Measurements from ENCODE around the gene WNT6.

Gene WNT6

GRCh38 chr2:218858138-218858445 lies 1.5 kb upstream of the WNT6 start:
- ATAC-seq, result no peak

- no peak for ATAC-seq
Observed at GRCh38 chr2:218858671-218859555, 692 bp upstream of the WNT6 start.

DNA sequence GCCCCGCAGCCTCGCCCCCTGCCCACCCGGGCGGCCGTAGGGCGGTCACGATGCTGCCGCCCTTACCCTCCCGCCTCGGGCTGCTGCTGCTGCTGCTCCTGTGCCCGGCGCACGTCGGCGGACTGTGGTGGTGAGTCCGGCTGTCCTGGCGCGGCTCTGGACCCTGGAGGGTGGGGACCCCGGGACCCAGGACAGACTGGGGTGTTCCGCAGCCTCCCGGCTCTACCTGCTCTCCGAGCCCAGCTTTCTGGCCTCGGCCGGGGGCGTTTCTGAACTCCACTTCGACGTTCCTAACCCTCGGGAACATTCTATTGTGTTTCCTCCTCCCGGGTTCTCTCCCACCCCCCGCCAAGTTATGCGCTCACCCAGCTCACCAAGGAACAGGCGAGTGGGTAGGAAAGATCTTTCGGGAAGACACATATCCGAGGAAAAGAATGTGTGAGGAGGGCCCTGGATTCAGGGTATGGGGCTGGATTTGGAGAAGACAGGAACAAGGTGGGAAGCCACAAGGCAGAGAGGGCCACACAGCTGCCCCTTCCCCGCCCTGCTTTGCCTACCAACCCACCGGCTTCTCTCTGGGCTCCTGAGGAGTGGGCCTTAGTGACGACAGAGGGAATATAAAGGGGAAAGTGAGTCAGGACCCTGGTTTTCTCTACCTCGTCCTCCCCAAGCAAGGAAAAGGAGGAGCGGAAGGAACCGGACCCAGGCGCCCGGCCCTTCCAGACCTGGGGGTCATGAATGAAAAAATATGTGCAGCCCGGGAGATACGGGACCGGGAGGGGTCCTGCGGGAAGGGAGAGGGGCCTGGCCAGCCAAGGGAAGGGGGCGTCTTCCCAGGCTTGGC lies 605 bp downstream of the WNT6 start:
- ATAC-seq, result no peak

DNA sequence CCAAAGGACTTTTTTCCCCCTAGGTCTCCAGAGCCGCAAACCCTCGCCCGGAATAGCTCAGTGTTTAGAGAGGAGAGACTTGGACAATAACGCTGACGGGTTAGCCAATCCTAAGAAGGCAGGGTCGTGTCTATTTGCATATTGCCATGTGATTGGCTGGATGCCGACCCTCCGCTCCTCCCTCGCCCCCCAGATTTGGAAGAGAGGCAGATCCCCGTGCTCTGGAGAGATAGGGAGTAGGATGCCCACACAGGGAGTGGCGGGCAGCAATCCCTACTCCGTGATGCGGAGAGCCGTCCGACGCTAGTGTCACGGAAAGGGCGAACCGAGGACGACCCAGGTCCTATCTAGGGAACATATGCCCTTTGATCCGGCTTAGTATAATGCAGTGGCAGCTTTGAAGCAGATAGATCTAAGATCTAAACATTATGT lies 1.4 kb downstream of the WNT6 start:
- no peak for ATAC-seq

- ATAC-seq, result no peak
Observed at GRCh38 chr2:218861645-218862318, 2.2 kb downstream of the WNT6 start.

DNA sequence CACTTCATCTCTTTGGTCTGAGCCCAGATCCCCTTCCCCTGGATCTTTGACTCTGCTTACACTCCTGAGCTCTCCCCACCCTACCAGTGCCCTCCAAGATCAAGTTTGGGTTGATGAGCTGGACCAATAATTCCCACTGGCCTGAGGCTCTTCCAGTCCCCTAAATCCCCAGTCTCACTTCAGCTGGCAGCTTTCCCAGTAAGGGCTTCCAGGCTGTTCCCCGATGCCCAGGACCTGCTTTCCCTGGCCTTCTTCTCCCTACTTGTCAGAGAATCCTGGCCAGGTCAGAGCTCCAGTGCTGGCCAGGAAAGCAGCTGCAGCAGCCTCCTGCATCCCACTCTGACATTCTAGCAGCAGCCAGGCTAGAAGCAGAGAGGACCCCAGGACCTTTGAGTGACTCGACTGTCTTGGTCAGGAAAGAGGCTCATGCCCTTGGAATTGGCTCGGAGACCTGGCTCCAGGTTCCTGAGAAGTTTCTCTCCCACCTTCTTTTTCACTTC lies 3.5 kb downstream of the WNT6 start:
- no peak for ATAC-seq

DNA sequence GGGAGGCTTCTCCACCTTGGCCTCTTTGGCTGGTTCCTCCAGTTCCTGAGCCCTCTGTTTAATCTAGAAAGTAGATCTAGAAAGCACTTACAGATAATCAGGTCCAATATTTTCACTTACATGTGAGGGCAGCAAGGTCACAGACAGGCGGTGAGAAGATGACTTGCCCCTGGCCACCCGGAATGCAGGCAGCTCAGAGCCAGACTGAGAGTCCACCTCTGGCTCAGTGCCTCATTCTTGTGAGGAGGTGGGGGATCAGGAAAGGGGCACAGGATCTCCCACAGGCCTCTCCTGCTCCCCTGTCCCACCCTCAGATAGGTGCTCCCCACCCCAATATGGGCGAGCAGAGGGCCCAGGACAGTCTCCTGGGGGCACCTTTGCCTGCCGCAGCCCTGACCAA lies 5.8 kb downstream of the WNT6 start:
- no peak for ATAC-seq

DNA sequence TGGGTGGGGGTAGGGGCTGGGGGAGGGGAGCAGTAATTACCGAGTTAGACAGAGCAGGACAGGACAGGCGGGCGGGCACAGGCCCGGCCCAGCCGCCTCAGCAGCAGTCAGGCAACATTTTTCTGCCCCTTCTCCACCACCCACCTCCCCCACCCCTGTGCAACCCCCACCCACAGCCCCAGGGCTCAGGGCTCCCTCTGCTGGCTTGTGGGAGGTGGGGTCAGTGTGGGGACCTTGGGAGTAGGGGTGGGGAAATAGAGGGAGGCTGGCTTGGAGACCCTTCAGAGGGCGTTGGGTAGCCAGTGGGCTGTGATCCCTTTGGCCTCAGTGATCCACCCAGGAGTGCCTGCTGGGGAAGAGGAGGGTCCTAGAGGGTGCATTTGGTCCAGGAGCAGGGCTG lies 6.4 kb downstream of the WNT6 start:
- no peak for ATAC-seq

- no peak for ATAC-seq
Observed at GRCh38 chr2:218867900-218868299, 8.3 kb downstream of the WNT6 start.

- no peak for ATAC-seq
Observed at GRCh38 chr2:218869064-218869463, 9.5 kb downstream of the WNT6 start.

DNA sequence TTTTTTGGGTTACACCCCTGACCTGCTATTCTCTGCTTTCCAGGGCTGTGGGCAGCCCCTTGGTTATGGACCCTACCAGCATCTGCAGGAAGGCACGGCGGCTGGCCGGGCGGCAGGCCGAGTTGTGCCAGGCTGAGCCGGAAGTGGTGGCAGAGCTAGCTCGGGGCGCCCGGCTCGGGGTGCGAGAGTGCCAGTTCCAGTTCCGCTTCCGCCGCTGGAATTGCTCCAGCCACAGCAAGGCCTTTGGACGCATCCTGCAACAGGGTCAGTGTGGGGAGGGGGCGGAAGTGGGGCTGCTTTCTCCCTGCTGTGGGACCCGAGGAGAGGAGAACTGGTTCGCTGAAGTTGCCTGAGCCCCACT lies 11.4 kb downstream of the WNT6 start:
- no peak for ATAC-seq

DNA sequence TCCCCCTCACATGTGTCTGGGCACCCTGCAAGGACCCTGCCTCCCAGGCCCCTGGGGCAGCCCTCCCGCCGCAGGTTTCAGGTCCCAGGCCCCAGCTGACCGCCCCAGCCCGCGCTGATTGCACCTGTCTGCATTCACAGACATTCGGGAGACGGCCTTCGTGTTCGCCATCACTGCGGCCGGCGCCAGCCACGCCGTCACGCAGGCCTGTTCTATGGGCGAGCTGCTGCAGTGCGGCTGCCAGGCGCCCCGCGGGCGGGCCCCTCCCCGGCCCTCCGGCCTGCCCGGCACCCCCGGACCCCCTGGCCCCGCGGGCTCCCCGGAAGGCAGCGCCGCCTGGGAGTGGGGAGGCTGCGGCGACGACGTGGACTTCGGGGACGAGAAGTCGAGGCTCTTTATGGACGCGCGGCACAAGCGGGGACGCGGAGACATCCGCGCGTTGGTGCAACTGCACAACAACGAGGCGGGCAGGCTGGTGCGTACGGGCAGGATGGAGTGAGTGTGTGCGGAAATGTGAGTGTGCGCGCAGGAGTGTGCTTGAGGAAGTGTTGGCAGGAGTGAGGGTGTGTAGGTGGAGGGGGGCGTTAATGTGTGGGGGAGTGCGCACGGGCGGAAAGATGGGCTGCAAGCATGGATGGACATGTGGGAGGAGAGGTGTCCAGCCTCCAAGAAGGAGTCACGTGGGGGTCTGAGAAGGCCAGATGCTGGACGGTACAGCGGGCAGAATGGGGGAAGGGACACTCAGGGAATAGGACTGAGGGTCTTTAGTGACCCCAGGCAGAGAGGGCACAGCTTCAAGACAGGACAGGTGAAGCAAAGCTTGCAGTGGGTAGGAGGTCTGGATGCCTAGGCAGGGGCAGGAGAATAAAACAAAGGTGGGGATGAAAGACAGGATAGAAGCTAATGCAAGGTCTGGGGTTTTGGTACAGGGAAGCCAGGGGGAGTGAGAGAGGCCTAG lies 12.0 kb downstream of the WNT6 start:
- ATAC-seq, result peak; percentile 29 to 39

GRCh38 chr2:218872645-218873358 lies 13.2 kb downstream of the WNT6 start:
- ATAC-seq, result no peak

- ATAC-seq, result peak; percentile 36
Observed at GRCh38 chr2:218873359-218874194, 14.0 kb downstream of the WNT6 start.

GRCh38 chr2:218875692-218876246 lies 16.2 kb downstream of the WNT6 start:
- no peak for ATAC-seq

- ATAC-seq, result no peak
Observed at GRCh38 chr2:218876562-218877219, 17.1 kb downstream of the WNT6 start.

- ATAC-seq, result no peak
Observed at GRCh38 chr2:218877331-218877730, 17.7 kb downstream of the WNT6 start.

DNA sequence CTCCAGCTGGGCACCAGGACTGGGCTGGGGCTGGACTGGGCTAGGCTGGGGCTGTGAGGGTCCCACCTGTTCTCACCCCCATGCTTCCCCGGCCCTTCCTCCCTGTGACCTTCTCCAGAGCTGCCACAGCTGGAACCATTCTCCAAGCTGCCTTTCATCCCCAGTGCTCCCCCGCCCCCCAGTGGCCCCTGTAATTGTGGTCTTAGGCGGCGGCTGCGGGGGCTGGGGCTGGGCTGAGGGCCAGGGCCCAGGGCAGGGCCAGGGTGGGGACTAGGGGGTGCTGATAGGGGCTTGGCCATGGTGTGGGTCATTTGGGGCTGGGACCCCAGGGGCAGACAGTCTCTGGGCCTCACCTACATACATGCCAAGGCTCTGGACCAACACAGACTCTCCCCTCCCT lies 18.3 kb downstream of the WNT6 start:
- ATAC-seq, result no peak

GRCh38 chr2:218878486-218878885 lies 18.9 kb downstream of the WNT6 start:
- ATAC-seq, result no peak

Data from activated CD4-positive, CD25-positive, alpha-beta regulatory T cell treated with anti-CD3 and anti-CD28 coated beads, Interleukin-2, amount 50 U/mL, for 24 hours (primary cell).